ENCODE data around the gene SLC15A3.

SLC15A3 gene

GRCh38 chr11:60988658-60989057, 36.7 kb upstream of the SLC15A3 start:
- TF ChIP-seq ZNF843 (tag by site-specific recombination; IDR thresholded peaks at IDR 0.05) = no peak
- no peak for TF ChIP-seq ZNF174 (tag by site-specific recombination; IDR thresholded peaks at IDR 0.05)
- TF ChIP-seq HOXA7 (CRISPR knock-in tag; IDR thresholded peaks at IDR 0.05; ENCODE audit: borderline replicate concordance) = no peak
- TF ChIP-seq ZNF266 (tag by site-specific recombination; IDR thresholded peaks at IDR 0.05; ENCODE audit: low read depth) = no peak
- TF ChIP-seq ZNF664 (tag by site-specific recombination; IDR thresholded peaks at IDR 0.05) = no peak
- TF ChIP-seq ZSCAN16 (tag by site-specific recombination; IDR thresholded peaks at IDR 0.05) = no peak
- no peak for TF ChIP-seq ZNF221 (tag by site-specific recombination; IDR thresholded peaks at IDR 0.05; ENCODE audit: borderline replicate concordance)
- no peak for TF ChIP-seq ZNF747 (tag by site-specific recombination; IDR thresholded peaks at IDR 0.05)
- TF ChIP-seq, protein P1, sequence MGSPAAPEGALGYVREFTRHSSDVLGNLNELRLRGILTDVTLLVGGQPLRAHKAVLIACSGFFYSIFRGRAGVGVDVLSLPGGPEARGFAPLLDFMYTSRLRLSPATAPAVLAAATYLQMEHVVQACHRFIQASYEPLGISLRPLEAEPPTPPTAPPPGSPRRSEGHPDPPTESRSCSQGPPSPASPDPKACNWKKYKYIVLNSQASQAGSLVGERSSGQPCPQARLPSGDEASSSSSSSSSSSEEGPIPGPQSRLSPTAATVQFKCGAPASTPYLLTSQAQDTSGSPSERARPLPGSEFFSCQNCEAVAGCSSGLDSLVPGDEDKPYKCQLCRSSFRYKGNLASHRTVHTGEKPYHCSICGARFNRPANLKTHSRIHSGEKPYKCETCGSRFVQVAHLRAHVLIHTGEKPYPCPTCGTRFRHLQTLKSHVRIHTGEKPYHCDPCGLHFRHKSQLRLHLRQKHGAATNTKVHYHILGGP (tag by site-specific recombination; IDR thresholded peaks at IDR 0.05) = no peak
- no peak for TF ChIP-seq ZBTB1 (tag by site-specific recombination; IDR thresholded peaks at IDR 0.05)
- TF ChIP-seq GLIS2 (tag by site-specific recombination; IDR thresholded peaks at IDR 0.05) = no peak
- TF ChIP-seq ZNF19 (tag by site-specific recombination; IDR thresholded peaks at IDR 0.05; ENCODE audit: low read depth) = no peak
- TF ChIP-seq, protein P2, sequence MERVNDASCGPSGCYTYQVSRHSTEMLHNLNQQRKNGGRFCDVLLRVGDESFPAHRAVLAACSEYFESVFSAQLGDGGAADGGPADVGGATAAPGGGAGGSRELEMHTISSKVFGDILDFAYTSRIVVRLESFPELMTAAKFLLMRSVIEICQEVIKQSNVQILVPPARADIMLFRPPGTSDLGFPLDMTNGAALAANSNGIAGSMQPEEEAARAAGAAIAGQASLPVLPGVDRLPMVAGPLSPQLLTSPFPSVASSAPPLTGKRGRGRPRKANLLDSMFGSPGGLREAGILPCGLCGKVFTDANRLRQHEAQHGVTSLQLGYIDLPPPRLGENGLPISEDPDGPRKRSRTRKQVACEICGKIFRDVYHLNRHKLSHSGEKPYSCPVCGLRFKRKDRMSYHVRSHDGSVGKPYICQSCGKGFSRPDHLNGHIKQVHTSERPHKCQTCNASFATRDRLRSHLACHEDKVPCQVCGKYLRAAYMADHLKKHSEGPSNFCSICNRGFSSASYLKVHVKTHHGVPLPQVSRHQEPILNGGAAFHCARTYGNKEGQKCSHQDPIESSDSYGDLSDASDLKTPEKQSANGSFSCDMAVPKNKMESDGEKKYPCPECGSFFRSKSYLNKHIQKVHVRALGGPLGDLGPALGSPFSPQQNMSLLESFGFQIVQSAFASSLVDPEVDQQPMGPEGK (tag by site-specific recombination; IDR thresholded peaks at IDR 0.05) = no peak
- TF ChIP-seq ZFP3 (tag by site-specific recombination; IDR thresholded peaks at IDR 0.05; ENCODE audit: low read depth) = no peak
- no peak for TF ChIP-seq PRDM6 (tag by site-specific recombination; IDR thresholded peaks at IDR 0.05)
- H3K4me1 ChIP-seq (ENCODE audit: control insufficient read depth, insufficient read depth, low read length) = no peaks in the 10 kb centered on the region
- ChIA-PET POLR2A (no interaction called here), CTCF (interaction anchor here (0.6 kb wide), 1 partner anchor 199 kb away, joined by 4 read pairs; no protein-coding TSS in a partner anchor)
- no peak overlapping the region for H3K4me3 ChIP-seq (ENCODE audit: low read depth, low read length)
- no peaks in the 10 kb centered on the region for H3K36me3 ChIP-seq (ENCODE audit: control insufficient read depth in 2 of 2, insufficient read depth in 1 of 2, low read length in 2 of 2)
- H3K27ac ChIP-seq (ENCODE audit: extremely low read depth, low read depth, low read length) = no peak overlapping the region
- H3K9me3 ChIP-seq (ENCODE audit: control insufficient read depth, insufficient read depth, low read depth, low read length) = no peaks in the 10 kb centered on the region

GRCh38 chr11:60987577-60988277, 35.8 kb upstream of the SLC15A3 start:
- ChIA-PET POLR2A (no interaction called here), CTCF (interaction anchor here (0.5 kb wide), 1 partner anchor 115 kb away, joined by 4 read pairs; no protein-coding TSS in a partner anchor)
- Histone ChIP-seq H3K36me3 (ENCODE audit: control insufficient read depth in 2 of 2, insufficient read depth in 1 of 2, low read length in 2 of 2) (no peaks in the 10 kb centered on the region), H3K4me3 (ENCODE audit: low read depth, low read length) (no peak overlapping the region), H3K9me3 (ENCODE audit: control insufficient read depth, insufficient read depth, low read depth, low read length) (no peaks in the 10 kb centered on the region), H3K27ac (ENCODE audit: extremely low read depth, low read depth, low read length) (no peak overlapping the region), H3K4me1 (ENCODE audit: control insufficient read depth, insufficient read depth, low read length) (no peaks in the 10 kb centered on the region)
- TF ChIP-seq HOXA7 (CRISPR knock-in tag; IDR thresholded peaks at IDR 0.05; ENCODE audit: borderline replicate concordance) = no peak
- TF ChIP-seq ZFP41 (tag by site-specific recombination; IDR thresholded peaks at IDR 0.05; ENCODE audit: borderline replicate concordance) = no peak
- no peak for TF ChIP-seq ZNF473 (tag by site-specific recombination; IDR thresholded peaks at IDR 0.05)
- TF ChIP-seq KLF16 (tag by site-specific recombination; IDR thresholded peaks at IDR 0.05) = no peak
- TF ChIP-seq, protein P3, sequence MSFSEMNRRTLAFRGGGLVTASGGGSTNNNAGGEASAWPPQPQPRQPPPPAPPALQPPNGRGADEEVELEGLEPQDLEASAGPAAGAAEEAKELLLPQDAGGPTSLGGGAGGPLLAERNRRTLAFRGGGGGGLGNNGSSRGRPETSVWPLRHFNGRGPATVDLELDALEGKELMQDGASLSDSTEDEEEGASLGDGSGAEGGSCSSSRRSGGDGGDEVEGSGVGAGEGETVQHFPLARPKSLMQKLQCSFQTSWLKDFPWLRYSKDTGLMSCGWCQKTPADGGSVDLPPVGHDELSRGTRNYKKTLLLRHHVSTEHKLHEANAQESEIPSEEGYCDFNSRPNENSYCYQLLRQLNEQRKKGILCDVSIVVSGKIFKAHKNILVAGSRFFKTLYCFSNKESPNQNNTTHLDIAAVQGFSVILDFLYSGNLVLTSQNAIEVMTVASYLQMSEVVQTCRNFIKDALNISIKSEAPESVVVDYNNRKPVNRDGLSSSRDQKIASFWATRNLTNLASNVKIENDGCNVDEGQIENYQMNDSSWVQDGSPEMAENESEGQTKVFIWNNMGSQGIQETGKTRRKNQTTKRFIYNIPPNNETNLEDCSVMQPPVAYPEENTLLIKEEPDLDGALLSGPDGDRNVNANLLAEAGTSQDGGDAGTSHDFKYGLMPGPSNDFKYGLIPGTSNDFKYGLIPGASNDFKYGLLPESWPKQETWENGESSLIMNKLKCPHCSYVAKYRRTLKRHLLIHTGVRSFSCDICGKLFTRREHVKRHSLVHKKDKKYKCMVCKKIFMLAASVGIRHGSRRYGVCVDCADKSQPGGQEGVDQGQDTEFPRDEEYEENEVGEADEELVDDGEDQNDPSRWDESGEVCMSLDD (tag by site-specific recombination; IDR thresholded peaks at IDR 0.05) = no peak
- TF ChIP-seq ZNF175 (tag by site-specific recombination; IDR thresholded peaks at IDR 0.05) = no peak
- no peak for TF ChIP-seq KLF8 (tag by site-specific recombination; IDR thresholded peaks at IDR 0.05)
- TF ChIP-seq ZNF423 (tag by site-specific recombination; IDR thresholded peaks at IDR 0.05) = no peak
- no peak for TF ChIP-seq ZNF558 (tag by site-specific recombination; IDR thresholded peaks at IDR 0.05)
- TF ChIP-seq, protein P4, sequence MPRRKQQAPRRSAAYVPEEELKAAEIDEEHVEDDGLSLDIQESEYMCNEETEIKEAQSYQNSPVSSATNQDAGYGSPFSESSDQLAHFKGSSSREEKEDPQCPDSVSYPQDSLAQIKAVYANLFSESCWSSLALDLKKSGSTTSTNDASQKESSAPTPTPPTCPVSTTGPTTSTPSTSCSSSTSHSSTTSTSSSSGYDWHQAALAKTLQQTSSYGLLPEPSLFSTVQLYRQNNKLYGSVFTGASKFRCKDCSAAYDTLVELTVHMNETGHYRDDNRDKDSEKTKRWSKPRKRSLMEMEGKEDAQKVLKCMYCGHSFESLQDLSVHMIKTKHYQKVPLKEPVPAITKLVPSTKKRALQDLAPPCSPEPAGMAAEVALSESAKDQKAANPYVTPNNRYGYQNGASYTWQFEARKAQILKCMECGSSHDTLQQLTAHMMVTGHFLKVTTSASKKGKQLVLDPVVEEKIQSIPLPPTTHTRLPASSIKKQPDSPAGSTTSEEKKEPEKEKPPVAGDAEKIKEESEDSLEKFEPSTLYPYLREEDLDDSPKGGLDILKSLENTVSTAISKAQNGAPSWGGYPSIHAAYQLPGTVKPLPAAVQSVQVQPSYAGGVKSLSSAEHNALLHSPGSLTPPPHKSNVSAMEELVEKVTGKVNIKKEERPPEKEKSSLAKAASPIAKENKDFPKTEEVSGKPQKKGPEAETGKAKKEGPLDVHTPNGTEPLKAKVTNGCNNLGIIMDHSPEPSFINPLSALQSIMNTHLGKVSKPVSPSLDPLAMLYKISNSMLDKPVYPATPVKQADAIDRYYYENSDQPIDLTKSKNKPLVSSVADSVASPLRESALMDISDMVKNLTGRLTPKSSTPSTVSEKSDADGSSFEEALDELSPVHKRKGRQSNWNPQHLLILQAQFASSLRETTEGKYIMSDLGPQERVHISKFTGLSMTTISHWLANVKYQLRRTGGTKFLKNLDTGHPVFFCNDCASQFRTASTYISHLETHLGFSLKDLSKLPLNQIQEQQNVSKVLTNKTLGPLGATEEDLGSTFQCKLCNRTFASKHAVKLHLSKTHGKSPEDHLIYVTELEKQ (tag by site-specific recombination; IDR thresholded peaks at IDR 0.05; ENCODE audit: borderline replicate concordance) = no peak

Data from HEK293 (cell line).